UCSD-AML1 (cell line): Measurements from ENCODE around the gene ARHGAP22.

Experiments used
- DNase-seq: peaks from one replicate; lab custom pipeline; 2025; ENCODE audit not compliant: unreplicated experiment; lab: John Stamatoyannopoulos, UW

The ARHGAP22 gene

GRCh38 chr10:48517911-48518811, 86.7 kb downstream of the ARHGAP22 start:
- no peak for DNase-seq

- no peak for DNase-seq
Measured at GRCh38 chr10:48517482-48517881, 87.4 kb downstream of the ARHGAP22 start.

GRCh38 chr10:48516911-48517310, 88.0 kb downstream of the ARHGAP22 start:
- no peak for DNase-seq

- DNase-seq = no peak
Measured at GRCh38 chr10:48514916-48515315, 90.0 kb downstream of the ARHGAP22 start.

GRCh38 chr10:48514255-48514654, 90.6 kb downstream of the ARHGAP22 start:
- no peak for DNase-seq

GRCh38 chr10:48512861-48513260, 92.0 kb downstream of the ARHGAP22 start:
- DNase-seq = no peak

GRCh38 chr10:48511875-48512231, 93.0 kb downstream of the ARHGAP22 start:
- peak; percentile 45 for DNase-seq

- DNase-seq = no peak
Measured at GRCh38 chr10:48511066-48511874, 93.6 kb downstream of the ARHGAP22 start.

GRCh38 chr10:48509974-48510692, 94.7 kb downstream of the ARHGAP22 start:
- no peak for DNase-seq

GRCh38 chr10:48508791-48509772, 95.8 kb downstream of the ARHGAP22 start:
- DNase-seq = no peak

- DNase-seq = peak; percentile 57
Measured at GRCh38 chr10:48507933-48508790, 96.7 kb downstream of the ARHGAP22 start.

GRCh38 chr10:48507494-48507893, 97.4 kb downstream of the ARHGAP22 start:
- no peak for DNase-seq

- peak; percentile 77 for DNase-seq
Measured at GRCh38 chr10:48506147-48506917, 98.5 kb downstream of the ARHGAP22 start.

- peak; percentile 52 for DNase-seq
Measured at GRCh38 chr10:48505394-48506112, 99.3 kb downstream of the ARHGAP22 start.

GRCh38 chr10:48504141-48504885, 100.6 kb downstream of the ARHGAP22 start:
- DNase-seq = no peak

- DNase-seq = no peak
Measured at GRCh38 chr10:48503293-48503911, 101.5 kb downstream of the ARHGAP22 start.

- no peak for DNase-seq
Measured at GRCh38 chr10:48502791-48503190, 102.1 kb downstream of the ARHGAP22 start.
